Midbrain (tissue), 1 donor: ENCODE data around the gene CEP85.

ENCODE experiments used
- DNase-seq: peaks from one replicate; lab custom pipeline; 2025; lab: John Stamatoyannopoulos, UW

Gene CEP85

GRCh38 chr1:26233903-26234643 lies at the start of gene CEP85:
TSS of gene CEP85 (plus strand) at chr1:26234200. CDS start at chr1:26239784, 5,584 bp downstream.
- DNase-seq: peak; percentile 99

GRCh38 chr1:26184883-26185282 lies 49.1 kb upstream of the CEP85 start:
- DNase-seq: no peak

GRCh38 chr1:26187882-26188281 lies 46.1 kb upstream of the CEP85 start:
- DNase-seq: no peak

GRCh38 chr1:26188477-26188876 lies 45.5 kb upstream of the CEP85 start:
- DNase-seq: no peak

GRCh38 chr1:26189331-26189730 lies 44.7 kb upstream of the CEP85 start:
- DNase-seq: no peak

GRCh38 chr1:26189751-26190275 lies 44.2 kb upstream of the CEP85 start:
- no peak for DNase-seq

- no peak for DNase-seq
These were observed 43.5 kb upstream of the CEP85 start, which contains the start of gene CATSPER4 for GRCh38 chr1:26190373-26190987. TSS of gene CATSPER4 (plus strand) at chr1:26190602. CDS start at chr1:26190628, 26 bp downstream.

- no peak for DNase-seq
These were observed 42.3 kb upstream of the CEP85 start for GRCh38 chr1:26191739-26192138.

GRCh38 chr1:26195805-26196204 lies 38.2 kb upstream of the CEP85 start:
- DNase-seq: no peak

GRCh38 chr1:26197301-26197700 lies 36.7 kb upstream of the CEP85 start:
- no peak for DNase-seq

GRCh38 chr1:26197813-26198212 lies 36.2 kb upstream of the CEP85 start:
- DNase-seq: no peak

GRCh38 chr1:26200413-26200812 lies 33.6 kb upstream of the CEP85 start:
- no peak for DNase-seq

GRCh38 chr1:26203642-26204318 lies 30.2 kb upstream of the CEP85 start:
- DNase-seq: no peak

- DNase-seq: no peak
These were observed 23.7 kb upstream of the CEP85 start for GRCh38 chr1:26210147-26210870.

- DNase-seq: no peak
These were observed 21.3 kb upstream of the CEP85 start for GRCh38 chr1:26212726-26213125.

GRCh38 chr1:26213335-26213905 lies 20.6 kb upstream of the CEP85 start:
- DNase-seq: no peak

- DNase-seq: no peak
These were observed 18.8 kb upstream of the CEP85 start for GRCh38 chr1:26215246-26215645.

- DNase-seq: no peak
These were observed 15.0 kb upstream of the CEP85 start for GRCh38 chr1:26218906-26219494.

- DNase-seq: no peak
These were observed 13.6 kb upstream of the CEP85 start for GRCh38 chr1:26220199-26220912.

- no peak for DNase-seq
These were observed 12.9 kb upstream of the CEP85 start for GRCh38 chr1:26221094-26221493.

GRCh38 chr1:26224606-26225005 lies 9.4 kb upstream of the CEP85 start:
- DNase-seq: no peak
